ENCODE data around the gene AIFM3.

DNA sequence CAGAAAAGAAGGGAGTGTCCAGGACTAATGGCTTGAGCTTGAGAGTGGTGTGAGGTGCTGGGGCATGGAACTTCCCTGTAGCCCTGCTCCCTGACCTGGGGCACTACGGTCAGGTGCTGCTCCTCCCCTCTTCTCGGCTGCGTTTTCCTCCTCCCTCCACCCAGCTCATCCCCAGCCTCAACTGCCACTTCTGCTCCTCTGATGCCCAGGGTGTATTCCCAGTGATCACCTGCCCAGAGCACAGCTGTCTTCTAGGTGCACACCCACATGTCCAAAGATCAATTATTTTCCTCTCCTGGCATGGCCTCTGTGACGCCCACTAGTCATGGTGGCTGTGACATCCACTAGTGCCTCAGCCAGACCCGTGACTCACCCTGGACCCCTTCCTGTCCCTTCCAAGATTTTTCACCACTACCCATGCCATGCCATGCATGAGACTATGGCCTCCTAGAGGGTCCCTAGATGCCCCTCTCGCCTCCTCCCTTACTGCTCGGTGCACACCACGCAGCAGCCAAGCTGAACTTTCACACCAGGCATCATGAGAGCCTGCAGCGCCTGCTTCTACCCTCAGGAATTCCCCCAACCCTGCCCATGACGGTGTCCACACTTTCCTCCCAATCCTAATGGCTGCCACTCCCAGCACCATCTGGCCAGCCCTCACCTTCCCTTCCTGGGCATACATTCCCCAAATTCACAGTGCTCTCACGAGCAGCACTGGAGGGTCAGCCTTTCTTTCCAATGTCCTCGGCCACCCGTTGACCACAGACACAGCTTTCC lies 49.8 kb downstream of the AIFM3 start:
- TF ChIP-seq, protein P1, sequence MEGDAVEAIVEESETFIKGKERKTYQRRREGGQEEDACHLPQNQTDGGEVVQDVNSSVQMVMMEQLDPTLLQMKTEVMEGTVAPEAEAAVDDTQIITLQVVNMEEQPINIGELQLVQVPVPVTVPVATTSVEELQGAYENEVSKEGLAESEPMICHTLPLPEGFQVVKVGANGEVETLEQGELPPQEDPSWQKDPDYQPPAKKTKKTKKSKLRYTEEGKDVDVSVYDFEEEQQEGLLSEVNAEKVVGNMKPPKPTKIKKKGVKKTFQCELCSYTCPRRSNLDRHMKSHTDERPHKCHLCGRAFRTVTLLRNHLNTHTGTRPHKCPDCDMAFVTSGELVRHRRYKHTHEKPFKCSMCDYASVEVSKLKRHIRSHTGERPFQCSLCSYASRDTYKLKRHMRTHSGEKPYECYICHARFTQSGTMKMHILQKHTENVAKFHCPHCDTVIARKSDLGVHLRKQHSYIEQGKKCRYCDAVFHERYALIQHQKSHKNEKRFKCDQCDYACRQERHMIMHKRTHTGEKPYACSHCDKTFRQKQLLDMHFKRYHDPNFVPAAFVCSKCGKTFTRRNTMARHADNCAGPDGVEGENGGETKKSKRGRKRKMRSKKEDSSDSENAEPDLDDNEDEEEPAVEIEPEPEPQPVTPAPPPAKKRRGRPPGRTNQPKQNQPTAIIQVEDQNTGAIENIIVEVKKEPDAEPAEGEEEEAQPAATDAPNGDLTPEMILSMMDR (conservative IDR thresholded peaks at IDR 0.05; ENCODE audit: low read depth in 2 of 2), result no peak
- no peak for TF ChIP-seq EZH2 (IDR thresholded peaks at IDR 0.05; ENCODE audit: low read depth, unreplicated experiment)
- TF ChIP-seq JUNB (IDR thresholded peaks at IDR 0.05; ENCODE audit: unreplicated experiment), result no peak
- TF ChIP-seq, protein P2, sequence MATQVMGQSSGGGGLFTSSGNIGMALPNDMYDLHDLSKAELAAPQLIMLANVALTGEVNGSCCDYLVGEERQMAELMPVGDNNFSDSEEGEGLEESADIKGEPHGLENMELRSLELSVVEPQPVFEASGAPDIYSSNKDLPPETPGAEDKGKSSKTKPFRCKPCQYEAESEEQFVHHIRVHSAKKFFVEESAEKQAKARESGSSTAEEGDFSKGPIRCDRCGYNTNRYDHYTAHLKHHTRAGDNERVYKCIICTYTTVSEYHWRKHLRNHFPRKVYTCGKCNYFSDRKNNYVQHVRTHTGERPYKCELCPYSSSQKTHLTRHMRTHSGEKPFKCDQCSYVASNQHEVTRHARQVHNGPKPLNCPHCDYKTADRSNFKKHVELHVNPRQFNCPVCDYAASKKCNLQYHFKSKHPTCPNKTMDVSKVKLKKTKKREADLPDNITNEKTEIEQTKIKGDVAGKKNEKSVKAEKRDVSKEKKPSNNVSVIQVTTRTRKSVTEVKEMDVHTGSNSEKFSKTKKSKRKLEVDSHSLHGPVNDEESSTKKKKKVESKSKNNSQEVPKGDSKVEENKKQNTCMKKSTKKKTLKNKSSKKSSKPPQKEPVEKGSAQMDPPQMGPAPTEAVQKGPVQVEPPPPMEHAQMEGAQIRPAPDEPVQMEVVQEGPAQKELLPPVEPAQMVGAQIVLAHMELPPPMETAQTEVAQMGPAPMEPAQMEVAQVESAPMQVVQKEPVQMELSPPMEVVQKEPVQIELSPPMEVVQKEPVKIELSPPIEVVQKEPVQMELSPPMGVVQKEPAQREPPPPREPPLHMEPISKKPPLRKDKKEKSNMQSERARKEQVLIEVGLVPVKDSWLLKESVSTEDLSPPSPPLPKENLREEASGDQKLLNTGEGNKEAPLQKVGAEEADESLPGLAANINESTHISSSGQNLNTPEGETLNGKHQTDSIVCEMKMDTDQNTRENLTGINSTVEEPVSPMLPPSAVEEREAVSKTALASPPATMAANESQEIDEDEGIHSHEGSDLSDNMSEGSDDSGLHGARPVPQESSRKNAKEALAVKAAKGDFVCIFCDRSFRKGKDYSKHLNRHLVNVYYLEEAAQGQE (IDR thresholded peaks at IDR 0.05; ENCODE audit: unreplicated experiment), result no peak
- TF ChIP-seq, protein P3, sequence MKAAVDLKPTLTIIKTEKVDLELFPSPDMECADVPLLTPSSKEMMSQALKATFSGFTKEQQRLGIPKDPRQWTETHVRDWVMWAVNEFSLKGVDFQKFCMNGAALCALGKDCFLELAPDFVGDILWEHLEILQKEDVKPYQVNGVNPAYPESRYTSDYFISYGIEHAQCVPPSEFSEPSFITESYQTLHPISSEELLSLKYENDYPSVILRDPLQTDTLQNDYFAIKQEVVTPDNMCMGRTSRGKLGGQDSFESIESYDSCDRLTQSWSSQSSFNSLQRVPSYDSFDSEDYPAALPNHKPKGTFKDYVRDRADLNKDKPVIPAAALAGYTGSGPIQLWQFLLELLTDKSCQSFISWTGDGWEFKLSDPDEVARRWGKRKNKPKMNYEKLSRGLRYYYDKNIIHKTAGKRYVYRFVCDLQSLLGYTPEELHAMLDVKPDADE (IDR thresholded peaks at IDR 0.05), result no peak
- no peak for TF ChIP-seq ZNF331 (CRISPR knock-in tag; IDR thresholded peaks at IDR 0.05; ENCODE audit: low read depth)
- TF ChIP-seq POLR2AphosphoS5 (IDR thresholded peaks at IDR 0.05; ENCODE audit: low read depth), result no peak
- TF ChIP-seq CREB1 (CRISPR knock-in tag; IDR thresholded peaks at IDR 0.05; ENCODE audit: low read depth), result no peak
- TF ChIP-seq ZNF114 (CRISPR knock-in tag; IDR thresholded peaks at IDR 0.05), result no peak
- TF ChIP-seq EZH2phosphoT487 (IDR thresholded peaks at IDR 0.05; ENCODE audit: unreplicated experiment), result no peak
- TF ChIP-seq, protein P4, sequence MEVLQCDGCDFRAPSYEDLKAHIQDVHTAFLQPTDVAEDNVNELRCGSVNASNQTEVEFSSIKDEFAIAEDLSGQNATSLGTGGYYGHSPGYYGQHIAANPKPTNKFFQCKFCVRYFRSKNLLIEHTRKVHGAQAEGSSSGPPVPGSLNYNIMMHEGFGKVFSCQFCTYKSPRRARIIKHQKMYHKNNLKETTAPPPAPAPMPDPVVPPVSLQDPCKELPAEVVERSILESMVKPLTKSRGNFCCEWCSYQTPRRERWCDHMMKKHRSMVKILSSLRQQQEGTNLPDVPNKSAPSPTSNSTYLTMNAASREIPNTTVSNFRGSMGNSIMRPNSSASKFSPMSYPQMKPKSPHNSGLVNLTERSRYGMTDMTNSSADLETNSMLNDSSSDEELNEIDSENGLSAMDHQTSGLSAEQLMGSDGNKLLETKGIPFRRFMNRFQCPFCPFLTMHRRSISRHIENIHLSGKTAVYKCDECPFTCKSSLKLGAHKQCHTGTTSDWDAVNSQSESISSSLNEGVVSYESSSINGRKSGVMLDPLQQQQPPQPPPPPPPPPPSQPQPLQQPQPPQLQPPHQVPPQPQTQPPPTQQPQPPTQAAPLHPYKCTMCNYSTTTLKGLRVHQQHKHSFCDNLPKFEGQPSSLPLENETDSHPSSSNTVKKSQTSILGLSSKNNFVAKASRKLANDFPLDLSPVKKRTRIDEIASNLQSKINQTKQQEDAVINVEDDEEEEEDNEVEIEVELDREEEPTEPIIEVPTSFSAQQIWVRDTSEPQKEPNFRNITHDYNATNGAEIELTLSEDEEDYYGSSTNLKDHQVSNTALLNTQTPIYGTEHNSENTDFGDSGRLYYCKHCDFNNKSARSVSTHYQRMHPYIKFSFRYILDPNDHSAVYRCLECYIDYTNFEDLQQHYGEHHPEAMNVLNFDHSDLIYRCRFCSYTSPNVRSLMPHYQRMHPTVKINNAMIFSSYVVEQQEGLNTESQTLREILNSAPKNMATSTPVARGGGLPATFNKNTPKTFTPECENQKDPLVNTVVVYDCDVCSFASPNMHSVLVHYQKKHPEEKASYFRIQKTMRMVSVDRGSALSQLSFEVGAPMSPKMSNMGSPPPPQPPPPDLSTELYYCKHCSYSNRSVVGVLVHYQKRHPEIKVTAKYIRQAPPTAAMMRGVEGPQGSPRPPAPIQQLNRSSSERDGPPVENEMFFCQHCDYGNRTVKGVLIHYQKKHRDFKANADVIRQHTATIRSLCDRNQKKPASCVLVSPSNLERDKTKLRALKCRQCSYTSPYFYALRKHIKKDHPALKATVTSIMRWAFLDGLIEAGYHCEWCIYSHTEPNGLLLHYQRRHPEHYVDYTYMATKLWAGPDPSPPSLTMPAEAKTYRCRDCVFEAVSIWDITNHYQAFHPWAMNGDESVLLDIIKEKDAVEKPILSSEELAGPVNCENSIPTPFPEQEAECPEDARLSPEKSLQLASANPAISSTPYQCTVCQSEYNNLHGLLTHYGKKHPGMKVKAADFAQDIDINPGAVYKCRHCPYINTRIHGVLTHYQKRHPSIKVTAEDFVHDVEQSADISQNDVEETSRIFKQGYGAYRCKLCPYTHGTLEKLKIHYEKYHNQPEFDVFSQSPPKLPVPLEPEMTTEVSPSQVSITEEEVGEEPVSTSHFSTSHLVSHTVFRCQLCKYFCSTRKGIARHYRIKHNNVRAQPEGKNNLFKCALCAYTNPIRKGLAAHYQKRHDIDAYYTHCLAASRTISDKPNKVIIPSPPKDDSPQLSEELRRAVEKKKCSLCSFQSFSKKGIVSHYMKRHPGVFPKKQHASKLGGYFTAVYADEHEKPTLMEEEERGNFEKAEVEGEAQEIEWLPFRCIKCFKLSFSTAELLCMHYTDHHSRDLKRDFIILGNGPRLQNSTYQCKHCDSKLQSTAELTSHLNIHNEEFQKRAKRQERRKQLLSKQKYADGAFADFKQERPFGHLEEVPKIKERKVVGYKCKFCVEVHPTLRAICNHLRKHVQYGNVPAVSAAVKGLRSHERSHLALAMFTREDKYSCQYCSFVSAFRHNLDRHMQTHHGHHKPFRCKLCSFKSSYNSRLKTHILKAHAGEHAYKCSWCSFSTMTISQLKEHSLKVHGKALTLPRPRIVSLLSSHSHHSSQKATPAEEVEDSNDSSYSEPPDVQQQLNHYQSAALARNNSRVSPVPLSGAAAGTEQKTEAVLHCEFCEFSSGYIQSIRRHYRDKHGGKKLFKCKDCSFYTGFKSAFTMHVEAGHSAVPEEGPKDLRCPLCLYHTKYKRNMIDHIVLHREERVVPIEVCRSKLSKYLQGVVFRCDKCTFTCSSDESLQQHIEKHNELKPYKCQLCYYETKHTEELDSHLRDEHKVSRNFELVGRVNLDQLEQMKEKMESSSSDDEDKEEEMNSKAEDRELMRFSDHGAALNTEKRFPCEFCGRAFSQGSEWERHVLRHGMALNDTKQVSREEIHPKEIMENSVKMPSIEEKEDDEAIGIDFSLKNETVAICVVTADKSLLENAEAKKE (CRISPR knock-in tag; IDR thresholded peaks at IDR 0.05), result no peak
